T-helper 17 cell (primary cell): ENCODE results near the gene NRG4. TPM values are rescaled to one million over a fixed set of nuclear protein-coding genes. Genes with fewer than 3 reads are reported as not detected.
"Not testable (repeated sequence)": the region's sequence is repeated elsewhere in the genome, so short reads cannot be mapped to it uniquely, and the experiment has no call there.

ENCODE experiments used
- ATAC-seq: fragments of 150-1000 bp; cut with Tn5 transposase; 2 replicates; pipeline ENCODE4 v1.10.0; 2021; ENCODE audit warnings: mild to moderate bottlenecking, moderate library complexity
- DNase-seq, 3 donors: peaks; one replicate each; pipeline versions ENCODE4 v3.0.0 to v3.0.0-alpha.2; 2020 to 2021
- H3K9me3 ChIP-seq: one replicate; pipeline ENCODE4 v1.7.0; 2013; ENCODE audit warnings: low read length, mild to moderate bottlenecking; ENCODE audit not compliant: control insufficient read depth, poor library complexity, severe bottlenecking
- H3K27ac Mint-ChIP-seq: one replicate; pipeline ENCODE4 v1.8.0; 2022; ENCODE audit warnings: mild to moderate bottlenecking, moderate library complexity, mixed read lengths
- H3K27me3 Mint-ChIP-seq: one replicate; pipeline ENCODE4 v1.8.0; 2022; ENCODE audit warnings: mixed read lengths
- H3K36me3 Mint-ChIP-seq: one replicate; pipeline ENCODE4 v1.8.0; 2022; ENCODE audit warnings: low read depth, mixed read lengths
- H3K4me1 Mint-ChIP-seq: one replicate; pipeline ENCODE4 v1.8.0; 2022; ENCODE audit warnings: mild to moderate bottlenecking, mixed read lengths
- H3K4me3 Mint-ChIP-seq: one replicate; pipeline ENCODE4 v1.8.0; 2022; ENCODE audit warnings: mild to moderate bottlenecking, moderate library complexity, mixed read lengths
- total RNA-seq, 4 donors: library from RNA in 2 of 4; stranded (reverse) in 2 of 4; gene quantifications; one replicate each; pipeline ENCODE4 v1.2.3 and lab custom pipeline; 2022 to 2026

The NRG4 gene
- total RNA-seq, 2 donors from 2014 or later, result not detected

DNA sequence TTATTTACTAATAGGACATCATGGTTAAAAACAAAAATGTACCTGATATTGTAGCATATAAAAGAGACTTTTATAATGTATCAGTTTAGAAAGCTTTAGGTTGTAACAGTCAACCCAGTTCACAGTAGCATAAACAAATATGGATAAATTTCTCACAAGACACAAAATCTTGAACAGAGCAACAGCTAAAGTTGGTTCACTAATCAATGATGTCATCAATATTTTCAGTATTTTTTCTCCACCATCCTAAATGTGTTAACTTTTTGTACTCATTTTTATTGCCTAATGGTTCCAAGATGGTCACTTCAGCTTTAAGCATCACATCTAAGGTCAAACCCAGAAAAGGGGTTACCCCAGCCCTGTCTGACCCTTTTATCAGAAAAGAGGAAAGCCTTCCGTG lies 21.2 kb upstream of the NRG4 start:
- Mint-ChIP-seq H3K27ac (no peak overlapping the region), H3K27me3 (peaks cover 28% of the 10 kb centered on the region), H3K4me3 (no peak overlapping the region), H3K36me3 (no peaks in the 10 kb centered on the region), H3K4me1 (no peaks in the 10 kb centered on the region)
- ATAC-seq (no peak), DNase-seq (no peak)
- no peaks in the 10 kb centered on the region for H3K9me3 ChIP-seq

DNA sequence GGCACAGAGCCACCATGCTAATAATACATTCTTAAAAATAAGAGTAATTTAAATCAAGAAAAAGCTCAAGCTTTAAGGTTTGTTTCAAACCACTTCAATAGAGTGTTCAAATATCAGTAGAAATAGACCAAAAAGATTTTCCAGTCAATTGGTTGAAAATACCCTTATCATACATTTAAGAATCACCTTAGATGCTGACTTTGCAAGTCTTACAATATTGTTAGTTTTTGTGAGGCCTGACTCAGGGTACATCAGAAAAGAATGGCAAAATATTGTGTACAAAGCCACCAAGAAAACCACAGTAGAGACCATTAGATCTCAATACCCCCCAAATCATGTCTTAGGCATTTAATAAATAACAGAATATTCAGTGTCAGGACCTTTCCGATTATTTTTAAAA lies 19.8 kb upstream of the NRG4 start:
- H3K36me3 Mint-ChIP-seq, result no peaks in the 10 kb centered on the region
- H3K4me1 Mint-ChIP-seq, result no peaks in the 10 kb centered on the region
- no peak overlapping the region for H3K4me3 Mint-ChIP-seq
- ATAC-seq (no peak), DNase-seq (no peak)
- peaks cover 23% of the 10 kb centered on the region for H3K27me3 Mint-ChIP-seq
- no peaks in the 10 kb centered on the region for H3K9me3 ChIP-seq
- no peak overlapping the region for H3K27ac Mint-ChIP-seq

DNA sequence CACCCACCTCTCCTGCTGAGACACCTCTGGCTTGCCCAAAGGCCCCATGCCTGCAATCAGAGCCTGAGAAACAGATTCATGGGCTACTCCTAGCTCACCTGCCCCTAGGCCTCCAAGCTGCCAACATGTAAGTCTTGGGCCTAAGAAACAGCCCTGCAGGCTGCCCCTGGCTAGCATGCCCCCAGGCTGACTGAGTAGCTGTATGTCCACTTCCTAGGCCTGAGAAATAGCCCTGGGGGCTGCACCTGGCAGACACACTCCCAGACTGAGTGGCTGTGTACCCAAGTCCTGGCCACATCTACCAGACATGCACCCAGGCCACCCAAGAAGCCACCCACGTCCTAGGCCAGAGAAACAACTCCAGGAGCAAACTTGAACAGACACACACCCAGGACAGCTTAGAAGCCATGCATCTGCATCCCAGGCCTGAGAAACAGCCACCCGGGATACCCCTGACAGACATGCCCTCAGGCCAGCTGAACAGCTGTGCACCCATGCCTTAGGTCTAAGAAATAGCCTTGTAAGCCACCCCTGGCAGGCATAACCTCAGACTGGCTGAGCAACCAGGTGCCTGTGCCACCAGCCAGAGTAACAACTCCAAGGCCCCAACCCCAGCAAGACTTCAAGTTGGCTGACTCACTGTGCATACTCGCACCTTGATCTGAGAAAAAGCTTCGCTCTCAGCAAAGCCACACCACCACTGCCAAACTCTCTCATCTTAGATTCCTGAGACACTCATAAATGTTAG lies 12.0 kb upstream of the NRG4 start:
- Mint-ChIP-seq H3K27me3 (peaks cover 9% of the 10 kb centered on the region), H3K36me3 (peaks cover 2% of the 10 kb centered on the region), H3K27ac (no peak overlapping the region), H3K4me3 (no peak overlapping the region), H3K4me1 (no peaks in the 10 kb centered on the region)
- no peak for DNase-seq
- ATAC-seq, result no peak
- no peaks in the 10 kb centered on the region for H3K9me3 ChIP-seq

DNA sequence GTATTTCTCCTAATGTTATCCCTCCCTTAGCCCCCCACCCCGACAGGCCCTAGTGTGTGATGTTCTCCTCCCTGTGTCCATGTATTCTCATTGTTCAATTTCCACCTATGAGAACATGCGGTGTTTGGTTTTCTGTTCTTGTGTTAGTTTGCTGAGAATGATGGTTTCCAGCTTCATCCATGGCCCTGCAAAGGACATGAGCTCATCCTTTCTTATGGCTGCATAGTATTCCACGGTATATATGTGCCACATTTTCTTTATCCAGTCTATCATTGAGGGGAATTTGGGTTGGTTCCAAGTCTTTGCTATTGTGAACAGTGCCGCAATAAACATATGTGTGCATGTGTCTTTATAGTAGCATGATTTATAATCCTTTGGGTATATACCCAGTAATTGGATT lies 1.2 kb upstream of the NRG4 start:
- DNase-seq, result not testable (repeated sequence)
- H3K27me3 Mint-ChIP-seq, result peaks cover 20% of the 10 kb centered on the region

DNA sequence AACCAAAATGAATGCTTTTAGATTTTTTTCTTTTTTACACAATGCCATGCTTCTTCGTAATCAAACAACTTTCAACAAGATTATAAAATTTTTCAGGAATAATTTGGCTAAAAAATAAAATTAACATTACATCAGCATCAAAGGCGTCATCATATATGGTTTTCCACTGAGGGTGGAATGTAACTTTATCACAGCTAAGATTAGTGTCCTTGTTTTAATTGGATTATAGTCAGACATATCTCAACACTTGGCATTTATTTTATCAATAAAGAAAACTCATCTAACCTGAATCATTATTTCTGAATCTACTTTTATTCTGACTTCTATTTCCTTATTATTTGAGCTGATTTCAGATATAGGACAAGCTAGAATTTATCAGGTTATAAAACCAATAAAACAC lies 1.6 kb downstream of the NRG4 start:
- no peaks in the 10 kb centered on the region for H3K36me3 Mint-ChIP-seq
- DNase-seq, result no peak
- H3K27me3 Mint-ChIP-seq, result peaks cover 36% of the 10 kb centered on the region
- H3K4me3 Mint-ChIP-seq, result no peak overlapping the region
- ATAC-seq, result no peak
- H3K9me3 ChIP-seq, result no peaks in the 10 kb centered on the region
- H3K4me1 Mint-ChIP-seq, result peaks cover 4% of the 10 kb centered on the region
- H3K27ac Mint-ChIP-seq, result no peak overlapping the region

More for the DNA sequence above, 1.2 kb upstream of the NRG4 start:
- not testable (repeated sequence) for H3K4me1 Mint-ChIP-seq, H3K9me3 ChIP-seq, H3K36me3 Mint-ChIP-seq, ATAC-seq, H3K4me3 Mint-ChIP-seq, H3K27ac Mint-ChIP-seq

DNA sequence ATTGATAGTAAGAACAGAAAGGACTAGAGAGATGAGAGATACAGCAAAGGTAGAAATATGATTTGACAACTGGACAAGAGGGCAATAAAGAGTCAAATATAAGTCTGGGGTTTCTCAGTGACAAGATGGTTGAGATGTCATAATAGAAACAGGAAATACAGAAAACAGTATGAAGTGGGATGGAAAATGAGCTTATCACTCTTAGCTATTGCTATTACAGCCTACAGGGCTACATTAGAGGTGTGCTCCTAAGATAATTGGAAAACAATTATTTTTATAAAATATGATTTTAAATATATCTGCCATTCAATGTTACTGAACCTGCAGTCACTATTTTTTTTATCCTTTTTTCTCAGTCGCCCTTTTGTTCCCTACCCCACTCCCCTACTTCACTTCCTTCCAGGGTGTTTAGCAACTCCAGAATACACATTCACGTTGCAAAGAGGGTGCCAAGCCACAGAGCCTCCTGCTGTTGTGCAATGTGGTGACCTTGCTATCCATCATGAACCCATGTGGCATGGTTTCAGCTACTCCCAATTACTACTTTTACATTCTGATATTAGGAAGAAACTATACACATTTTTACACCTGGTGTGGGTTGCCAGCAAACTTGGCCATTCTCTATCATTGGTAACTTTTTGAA lies 6.0 kb downstream of the NRG4 start:
- Mint-ChIP-seq H3K27ac (no peak overlapping the region), H3K4me1 (peaks cover 2% of the 10 kb centered on the region), H3K36me3 (peaks cover 2% of the 10 kb centered on the region), H3K27me3 (peaks cover 30% of the 10 kb centered on the region), H3K4me3 (no peak overlapping the region)
- H3K9me3 ChIP-seq, result no peaks in the 10 kb centered on the region
- DNase-seq (no peak), ATAC-seq (no peak)

DNA sequence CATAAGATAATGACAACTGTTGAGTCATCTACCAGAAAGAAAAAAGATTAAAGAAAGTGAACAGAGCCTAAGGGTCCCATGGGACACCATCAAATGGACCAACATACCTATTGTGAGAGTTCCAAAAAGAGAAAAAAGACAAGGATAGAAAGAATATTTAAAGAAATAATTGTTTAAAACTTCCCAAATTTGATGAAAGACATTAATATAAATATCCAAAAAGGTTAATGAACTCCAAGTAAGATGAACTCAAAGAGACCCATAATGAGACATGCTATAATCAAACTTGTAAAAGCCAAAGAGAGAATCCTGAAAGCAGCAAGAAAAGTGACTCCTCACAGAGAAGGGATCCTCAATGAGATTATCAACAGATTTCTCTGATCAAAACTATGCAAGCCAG lies 8.9 kb downstream of the NRG4 start:
- no peaks in the 10 kb centered on the region for H3K4me1 Mint-ChIP-seq
- peaks cover 2% of the 10 kb centered on the region for H3K36me3 Mint-ChIP-seq
- ATAC-seq (no peak), DNase-seq (no peak)
- H3K9me3 ChIP-seq, result no peaks in the 10 kb centered on the region
- no peak overlapping the region for H3K27ac Mint-ChIP-seq
- H3K4me3 Mint-ChIP-seq, result no peak overlapping the region
- peaks cover 30% of the 10 kb centered on the region for H3K27me3 Mint-ChIP-seq

DNA sequence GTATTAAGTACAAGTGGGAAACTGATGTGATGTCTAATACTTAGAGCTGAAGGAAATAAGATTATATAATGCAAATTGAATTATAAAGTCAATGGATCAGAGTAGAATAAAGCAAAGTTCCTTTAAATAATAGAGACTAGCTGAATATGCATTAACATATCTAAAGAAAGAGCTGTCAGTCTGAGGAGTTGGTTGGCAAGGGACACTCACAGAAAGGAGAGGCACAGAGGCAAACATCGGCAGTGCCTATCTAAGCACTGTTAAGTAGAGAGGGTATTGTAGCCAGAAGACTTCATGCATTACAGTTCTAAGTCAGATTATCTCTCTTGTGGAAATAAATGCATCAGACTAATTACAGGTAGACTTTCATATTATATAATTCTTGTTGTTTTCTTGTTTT lies 16.6 kb downstream of the NRG4 start:
- no peak for DNase-seq
- H3K4me3 Mint-ChIP-seq, result no peak overlapping the region

DNA sequence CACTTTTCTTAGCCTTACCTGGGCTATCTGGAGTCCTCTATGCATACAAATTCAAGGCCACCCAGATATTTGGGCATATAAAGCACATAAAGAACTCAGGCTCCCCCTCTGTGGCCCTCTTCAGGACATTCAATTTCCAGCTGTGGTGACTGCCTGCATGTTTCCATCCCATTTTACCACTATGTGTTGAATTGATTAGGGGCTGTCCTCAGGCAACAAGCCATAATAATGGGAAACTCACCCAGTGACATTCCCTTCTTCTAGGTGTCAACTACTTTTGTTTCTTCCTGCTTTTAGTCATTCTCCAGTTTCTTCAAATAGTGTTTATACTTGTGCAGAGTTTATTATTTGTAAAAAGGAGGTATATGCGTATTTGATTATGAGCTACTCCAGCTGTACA lies 18.0 kb downstream of the NRG4 start:
- ATAC-seq (no peak), DNase-seq (no peak)
- no peak overlapping the region for H3K4me3 Mint-ChIP-seq
- H3K9me3 ChIP-seq, result no peaks in the 10 kb centered on the region
- H3K27ac Mint-ChIP-seq, result no peak overlapping the region
- H3K36me3 Mint-ChIP-seq, result no peaks in the 10 kb centered on the region
- no peaks in the 10 kb centered on the region for H3K4me1 Mint-ChIP-seq
- H3K27me3 Mint-ChIP-seq, result peaks cover 30% of the 10 kb centered on the region

More for the DNA sequence above, 16.6 kb downstream of the NRG4 start:
- ATAC-seq, result no peak
- Mint-ChIP-seq H3K4me1 (no peaks in the 10 kb centered on the region), H3K27me3 (peaks cover 28% of the 10 kb centered on the region), H3K36me3 (no peaks in the 10 kb centered on the region), H3K27ac (no peak overlapping the region)
- H3K9me3 ChIP-seq, result no peaks in the 10 kb centered on the region

DNA sequence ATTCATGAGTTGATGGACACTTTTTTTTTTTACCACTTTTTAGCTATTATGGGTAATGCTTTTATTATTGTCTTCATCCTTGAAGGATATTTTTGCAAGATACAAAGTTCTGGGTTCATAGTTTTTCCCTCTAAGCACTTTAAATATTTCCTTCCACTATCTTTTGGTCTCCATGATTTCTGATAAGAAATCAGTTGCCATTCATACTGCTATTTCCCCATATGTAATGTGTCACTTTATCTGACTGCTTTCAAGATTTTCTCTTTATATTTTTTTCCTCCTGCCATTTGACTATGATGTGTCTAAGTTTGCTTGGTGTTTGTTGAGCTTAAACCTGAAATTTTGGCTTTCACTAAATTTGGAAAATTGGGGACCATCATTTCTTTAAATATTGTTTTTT lies 19.3 kb downstream of the NRG4 start:
- no peak overlapping the region for H3K4me3 Mint-ChIP-seq
- no peaks in the 10 kb centered on the region for H3K4me1 Mint-ChIP-seq
- peaks cover 21% of the 10 kb centered on the region for H3K27me3 Mint-ChIP-seq
- H3K9me3 ChIP-seq, result no peaks in the 10 kb centered on the region
- DNase-seq, result no peak
- no peak for ATAC-seq
- H3K36me3 Mint-ChIP-seq, result no peaks in the 10 kb centered on the region
- no peak overlapping the region for H3K27ac Mint-ChIP-seq

DNA sequence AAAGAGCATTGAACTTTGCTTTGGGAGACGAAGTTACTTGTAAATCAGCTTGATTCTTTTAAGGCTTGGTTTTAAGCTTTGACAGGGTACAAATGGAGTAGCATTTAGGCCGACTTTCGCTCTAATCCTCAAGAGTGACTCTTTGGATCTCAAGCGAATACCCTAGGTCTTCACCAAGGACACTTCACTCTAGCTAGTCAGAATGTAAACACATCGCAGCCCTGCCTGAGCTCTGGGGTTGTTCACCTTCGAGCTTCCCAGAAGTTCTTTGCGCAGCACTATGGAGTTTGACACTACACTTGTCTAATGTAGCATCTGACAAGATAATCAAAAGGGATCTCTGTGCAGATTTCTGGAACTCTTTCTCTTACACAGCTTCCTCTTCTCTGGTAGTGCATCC lies 22.3 kb downstream of the NRG4 start:
- Mint-ChIP-seq H3K36me3 (no peaks in the 10 kb centered on the region), H3K4me1 (peaks cover 3% of the 10 kb centered on the region), H3K27me3 (peaks cover 8% of the 10 kb centered on the region), H3K4me3 (no peak overlapping the region), H3K27ac (no peak overlapping the region)
- ATAC-seq, result no peak
- H3K9me3 ChIP-seq, result no peaks in the 10 kb centered on the region
- no peak for DNase-seq

DNA sequence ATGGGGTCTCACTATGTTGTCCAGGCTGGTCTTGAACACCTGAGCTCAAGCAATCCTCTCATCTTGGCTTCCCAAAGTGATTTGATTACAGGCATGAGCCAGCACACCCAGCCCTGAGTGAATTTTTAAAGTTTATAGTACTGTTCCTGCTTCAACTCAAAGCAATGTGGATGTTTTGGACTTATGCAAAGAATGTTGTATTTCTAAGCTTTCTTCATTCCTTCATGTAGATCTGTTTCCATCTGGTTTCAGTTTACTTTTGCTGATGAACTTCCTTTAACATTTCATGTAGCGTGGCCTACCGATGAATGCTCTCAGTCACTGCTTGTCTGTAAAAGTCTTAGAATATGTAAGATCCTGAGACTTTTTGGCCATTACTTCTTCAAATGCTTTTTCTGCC lies 23.2 kb downstream of the NRG4 start:
- H3K4me3 Mint-ChIP-seq, result no peak overlapping the region
- DNase-seq, result no peak
- no peak for ATAC-seq
- H3K36me3 Mint-ChIP-seq, result no peaks in the 10 kb centered on the region
- H3K9me3 ChIP-seq, result no peaks in the 10 kb centered on the region
- H3K27me3 Mint-ChIP-seq, result peaks cover 6% of the 10 kb centered on the region
- H3K4me1 Mint-ChIP-seq, result peaks cover 3% of the 10 kb centered on the region
- H3K27ac Mint-ChIP-seq, result peak overlapping the region; percentile 34

DNA sequence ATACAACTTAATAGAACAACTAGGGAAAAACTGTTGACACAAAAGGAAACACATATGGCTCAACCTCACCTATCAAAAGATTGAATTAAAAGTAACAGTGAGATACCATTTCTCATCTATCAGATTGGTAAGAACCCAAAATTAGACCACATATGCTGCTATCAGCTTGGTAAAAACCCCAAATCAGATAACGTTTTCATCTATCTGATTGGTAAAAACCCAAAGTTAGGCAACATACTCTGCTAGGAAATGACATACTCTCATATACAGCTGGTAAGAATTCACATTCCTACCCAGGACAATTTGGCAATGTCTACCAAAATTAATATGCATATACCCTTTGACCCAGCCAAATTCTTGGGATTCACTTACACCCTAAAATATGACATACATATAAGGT lies 26.3 kb downstream of the NRG4 start:
- ATAC-seq (peak; percentile 46), DNase-seq (no peak)
- peaks cover 3% of the 10 kb centered on the region for H3K4me1 Mint-ChIP-seq
- no peaks in the 10 kb centered on the region for H3K9me3 ChIP-seq
- no peak overlapping the region for H3K4me3 Mint-ChIP-seq
- H3K27me3 Mint-ChIP-seq, result peaks cover 28% of the 10 kb centered on the region
- no peak overlapping the region for H3K27ac Mint-ChIP-seq
- no peaks in the 10 kb centered on the region for H3K36me3 Mint-ChIP-seq

DNA sequence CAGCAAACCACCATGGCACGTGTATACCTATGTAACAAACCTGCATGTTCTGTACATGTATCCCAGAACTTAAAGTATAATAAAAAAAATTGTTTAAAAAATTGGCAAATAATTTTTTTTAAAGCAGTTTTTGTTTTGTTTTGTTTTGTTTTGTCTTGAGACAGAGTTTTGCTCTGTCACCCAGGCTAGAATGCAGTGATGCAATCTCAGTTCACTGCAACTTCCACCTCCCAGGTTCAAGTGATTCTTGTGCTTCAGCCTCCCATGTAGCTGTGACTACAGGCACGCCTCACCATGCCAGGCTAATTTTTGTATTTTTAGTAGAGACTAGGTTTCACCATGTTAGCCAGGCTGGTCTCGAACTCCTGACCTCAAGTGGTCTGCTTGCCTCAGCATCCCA lies 27.5 kb downstream of the NRG4 start:
- H3K27ac Mint-ChIP-seq, H3K9me3 ChIP-seq, H3K4me1 Mint-ChIP-seq, H3K36me3 Mint-ChIP-seq, DNase-seq, H3K4me3 Mint-ChIP-seq, ATAC-seq: not testable (repeated sequence)
- peaks cover 32% of the 10 kb centered on the region for H3K27me3 Mint-ChIP-seq
